Vagina (tissue), 2 donors: ENCODE data around the gene SESTD1.

Source experiments
- POLR2A ChIP-seq, 2 donors: fragments of 450-650 bp; IDR thresholded peaks; one replicate each; pipeline ENCODE4 v1.6.1; 2017; ENCODE audit warnings: antibody characterized with exemption in 2 of 2, mild to moderate bottlenecking in 2 of 2, moderate library complexity in 2 of 2
- TF ChIP-seq, protein P1 (sequence below), 3 experiments: fragments of 450-650 bp in 2 of 3; fragments of 200-600 bp in 1 of 3; sonication (generic) in 1 of 3; IDR thresholded peaks; one replicate each; pipeline ENCODE4 v1.5.1; 2017 to 2019; ENCODE audit warnings: antibody characterized with exemption in 3 of 3, mild to moderate bottlenecking in 2 of 3, moderate library complexity in 2 of 3

GRCh38 chr2:179305125-179305524 lies 40.5 kb upstream of the SESTD1 start:
- TF ChIP-seq, protein P1, sequence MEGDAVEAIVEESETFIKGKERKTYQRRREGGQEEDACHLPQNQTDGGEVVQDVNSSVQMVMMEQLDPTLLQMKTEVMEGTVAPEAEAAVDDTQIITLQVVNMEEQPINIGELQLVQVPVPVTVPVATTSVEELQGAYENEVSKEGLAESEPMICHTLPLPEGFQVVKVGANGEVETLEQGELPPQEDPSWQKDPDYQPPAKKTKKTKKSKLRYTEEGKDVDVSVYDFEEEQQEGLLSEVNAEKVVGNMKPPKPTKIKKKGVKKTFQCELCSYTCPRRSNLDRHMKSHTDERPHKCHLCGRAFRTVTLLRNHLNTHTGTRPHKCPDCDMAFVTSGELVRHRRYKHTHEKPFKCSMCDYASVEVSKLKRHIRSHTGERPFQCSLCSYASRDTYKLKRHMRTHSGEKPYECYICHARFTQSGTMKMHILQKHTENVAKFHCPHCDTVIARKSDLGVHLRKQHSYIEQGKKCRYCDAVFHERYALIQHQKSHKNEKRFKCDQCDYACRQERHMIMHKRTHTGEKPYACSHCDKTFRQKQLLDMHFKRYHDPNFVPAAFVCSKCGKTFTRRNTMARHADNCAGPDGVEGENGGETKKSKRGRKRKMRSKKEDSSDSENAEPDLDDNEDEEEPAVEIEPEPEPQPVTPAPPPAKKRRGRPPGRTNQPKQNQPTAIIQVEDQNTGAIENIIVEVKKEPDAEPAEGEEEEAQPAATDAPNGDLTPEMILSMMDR (IDR thresholded peaks at IDR 0.05), result no peak
- TF ChIP-seq POLR2A (IDR thresholded peaks at IDR 0.05), result no peak
